ENCODE measurements around the gene ZNF474. TPM values are rescaled to one million over a fixed set of nuclear protein-coding genes. Genes with fewer than 3 reads are reported as not detected.

ZNF474 gene
- total and polyA plus RNA-seq, 4 donors: 0.94 to 8.9 (median 5.2) TPM

DNA sequence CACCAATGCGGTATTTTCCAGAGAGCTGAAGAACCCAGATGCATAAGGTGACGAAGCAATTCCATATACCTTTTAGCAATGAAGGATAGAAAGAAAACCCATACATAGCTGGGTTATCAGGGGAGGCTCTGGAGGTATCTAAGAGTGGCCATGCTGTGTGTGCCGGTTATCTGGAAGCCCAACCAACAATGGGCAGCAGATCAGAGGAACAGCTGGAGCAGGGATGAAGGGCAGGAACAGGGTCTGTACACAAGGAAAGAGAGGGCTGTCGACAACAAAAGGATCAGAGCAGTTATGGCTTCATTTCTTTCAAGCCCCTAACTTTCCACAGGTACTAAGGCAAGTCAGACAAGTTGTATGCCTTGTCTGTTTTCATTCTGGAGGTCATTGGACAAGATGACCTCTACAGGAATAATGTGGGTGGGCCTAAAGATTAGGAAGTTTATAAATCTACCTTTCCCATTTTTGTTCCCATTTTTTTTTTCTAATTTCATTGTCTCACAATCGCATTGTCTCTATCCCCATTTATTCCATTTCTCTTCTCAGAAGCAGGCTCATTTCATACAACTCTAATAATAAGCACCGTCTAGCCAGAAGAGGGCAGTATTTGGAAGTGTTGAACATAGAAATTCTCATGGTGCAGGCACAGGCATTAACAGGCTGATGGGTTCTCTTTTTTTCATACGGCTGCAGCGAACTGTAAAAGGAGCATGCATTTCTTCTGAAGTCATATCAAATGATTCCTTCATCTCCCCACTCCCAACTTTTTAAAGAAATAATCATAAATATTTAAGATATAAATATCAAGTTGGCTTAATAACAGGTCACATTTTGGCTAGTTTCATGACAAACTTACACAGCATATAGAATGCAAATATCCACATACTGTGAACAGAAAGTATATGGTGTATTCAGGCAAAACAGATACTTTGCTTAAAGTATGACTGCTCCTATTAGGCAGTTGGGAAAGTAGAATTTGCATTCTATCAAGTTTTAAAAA lies 63.5 kb downstream of the ZNF474 start:
- Histone ChIP-seq H3K9ac (ENCODE audit: insufficient read depth in 1 of 2, low read length in 2 of 2) (no peak overlapping the region), H3K4me1 (ENCODE audit: control insufficient read depth in 5 of 5, insufficient read depth in 5 of 5, low read length in 5 of 5) (peaks cover 0 to 5% (median 0%) of the 10 kb centered on the region in 5 donors), H3K4me3 (no peak overlapping the region), H3K36me3 (ENCODE audit: control insufficient read depth in 4 of 4, insufficient read depth in 4 of 4, low read length in 4 of 4) (no peaks in the 10 kb centered on the region), H3K27ac (ENCODE audit: low read depth in 1 of 2, low read length in 1 of 2) (no peak overlapping the region), H3K27me3 (ENCODE audit: control insufficient read depth in 3 of 3, insufficient read depth in 3 of 3, low read length in 2 of 3) (no peaks in the 10 kb centered on the region), H3K9me3 (ENCODE audit: control insufficient read depth in 4 of 4, insufficient read depth in 3 of 4, low read length in 3 of 4) (no peaks in the 10 kb centered on the region)
- 44 to 45% methylated on average over 8 of the region's 8 CpGs for WGBS, 2 donors
- ATAC-seq (ENCODE audit: insufficient read depth, low FRiP score): no peak
- TF ChIP-seq CTCF (IDR thresholded peaks at IDR 0.05; ENCODE audit: control extremely low read depth, extremely low read depth): peak; percentile 34
- peak; percentile 48 to 92 (median 87) for DNase-seq

GRCh38 chr5:122195802-122196394 lies 66.6 kb downstream of the ZNF474 start:
- 32 to 33% methylated on average over 3 of the region's 3 CpGs for WGBS, 2 donors

DNA sequence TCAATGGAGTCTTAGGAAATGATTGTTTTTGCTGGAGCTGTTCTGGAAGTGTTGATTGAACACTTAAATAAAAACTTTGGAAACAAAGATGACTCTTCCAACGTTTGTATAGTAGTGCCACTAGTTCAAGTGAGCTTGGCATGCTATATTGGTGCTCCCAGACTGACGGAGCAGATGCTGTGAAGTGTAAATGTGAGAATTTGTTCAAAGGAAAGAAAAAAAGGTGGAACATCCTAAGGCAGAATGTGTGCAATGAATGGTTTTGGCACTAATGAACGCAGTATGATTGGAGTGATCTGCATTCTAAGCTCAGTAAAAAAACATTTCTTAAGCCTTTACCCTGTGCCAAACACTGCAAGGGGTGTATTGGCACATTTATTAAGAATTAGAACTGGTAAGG lies 69.8 kb downstream of the ZNF474 start:
- no peak for TF ChIP-seq CTCF (IDR thresholded peaks at IDR 0.05; ENCODE audit: control extremely low read depth, extremely low read depth)
- no peak for ATAC-seq (ENCODE audit: insufficient read depth, low FRiP score)
- no peak for DNase-seq
- WGBS, 2 donors: 40 to 71% methylated on average over 3 of the region's 3 CpGs
- Histone ChIP-seq H3K36me3 (ENCODE audit: control insufficient read depth in 4 of 4, insufficient read depth in 4 of 4, low read length in 4 of 4) (no peaks in the 10 kb centered on the region), H3K4me3 (no peak overlapping the region), H3K27ac (ENCODE audit: low read depth in 1 of 2, low read length in 1 of 2) (no peak overlapping the region), H3K9me3 (ENCODE audit: control insufficient read depth in 4 of 4, insufficient read depth in 3 of 4, low read length in 3 of 4) (no peaks in the 10 kb centered on the region), H3K9ac (ENCODE audit: insufficient read depth in 1 of 2, low read length in 2 of 2) (no peak overlapping the region), H3K27me3 (ENCODE audit: control insufficient read depth in 3 of 3, insufficient read depth in 3 of 3, low read length in 2 of 3) (no peaks in the 10 kb centered on the region), H3K4me1 (ENCODE audit: control insufficient read depth in 5 of 5, insufficient read depth in 5 of 5, low read length in 5 of 5) (peaks cover 0 to 7% (median 0%) of the 10 kb centered on the region in 5 donors)

More at GRCh38 chr5:122195802-122196394, 66.6 kb downstream of the ZNF474 start:
- Histone ChIP-seq H3K4me1 (ENCODE audit: control insufficient read depth in 5 of 5, insufficient read depth in 5 of 5, low read length in 5 of 5) (peaks cover 0 to 9% (median 0%) of the 10 kb centered on the region in 5 donors), H3K36me3 (ENCODE audit: control insufficient read depth in 4 of 4, insufficient read depth in 4 of 4, low read length in 4 of 4) (no peaks in the 10 kb centered on the region), H3K4me3 (no peak overlapping the region), H3K9me3 (ENCODE audit: control insufficient read depth in 4 of 4, insufficient read depth in 3 of 4, low read length in 3 of 4) (no peaks in the 10 kb centered on the region), H3K9ac (ENCODE audit: insufficient read depth in 1 of 2, low read length in 2 of 2) (no peak overlapping the region), H3K27ac (ENCODE audit: low read depth in 1 of 2, low read length in 1 of 2) (no peak overlapping the region), H3K27me3 (ENCODE audit: control insufficient read depth in 3 of 3, insufficient read depth in 3 of 3, low read length in 2 of 3) (no peaks in the 10 kb centered on the region)
- TF ChIP-seq CTCF (IDR thresholded peaks at IDR 0.05; ENCODE audit: control extremely low read depth, extremely low read depth): peak; percentile 16
- DNase-seq (peak; percentile 51 to 86 (median 80)), ATAC-seq (ENCODE audit: insufficient read depth, low FRiP score) (no peak)
